Endometrium (tissue), 2 donors: Measurements from ENCODE around the gene ATP6AP1.

Experiments used
- FAIRE-seq: peaks from 2 replicates; lab custom pipeline; 2012; peaks lifted over from hg19 to GRCh38; lab: Jason Lieb, UNC
- donor health status: control.
- donor health status: control.

ATP6AP1 gene

GRCh38 chrX:154449618-154450017 is 21.1 kb downstream of the ATP6AP1 start:
- FAIRE-seq = no peak

GRCh38 chrX:154450312-154450711 is 21.8 kb downstream of the ATP6AP1 start:
- FAIRE-seq = no peak

- no peak for FAIRE-seq
Observed at GRCh38 chrX:154452823-154453222, 24.3 kb downstream of the ATP6AP1 start.

GRCh38 chrX:154457491-154458115 is 29.1 kb downstream of the ATP6AP1 start:
- no peak for FAIRE-seq

- no peak for FAIRE-seq
Observed at GRCh38 chrX:154458116-154458953, 29.9 kb downstream of the ATP6AP1 start, which contains the start of gene PLXNA3. TSS of gene PLXNA3 (plus strand) at chrX:154458281. CDS start at chrX:154460184, 1,903 bp downstream.

- no peak for FAIRE-seq
Observed at GRCh38 chrX:154458954-154459778, 30.7 kb downstream of the ATP6AP1 start.

- no peak for FAIRE-seq
Observed at GRCh38 chrX:154459832-154460231, 31.4 kb downstream of the ATP6AP1 start.

GRCh38 chrX:154460326-154460725 is 31.8 kb downstream of the ATP6AP1 start:
- no peak for FAIRE-seq

GRCh38 chrX:154462396-154462795 is 33.9 kb downstream of the ATP6AP1 start:
- FAIRE-seq = no peak

GRCh38 chrX:154463611-154464220 is 35.2 kb downstream of the ATP6AP1 start:
- no peak for FAIRE-seq

GRCh38 chrX:154464806-154465365 is 36.4 kb downstream of the ATP6AP1 start:
- FAIRE-seq = no peak

- no peak for FAIRE-seq
Observed at GRCh38 chrX:154465601-154466000, 37.1 kb downstream of the ATP6AP1 start.

GRCh38 chrX:154466036-154466435 is 37.6 kb downstream of the ATP6AP1 start:
- no peak for FAIRE-seq

- FAIRE-seq = no peak
Observed at GRCh38 chrX:154466907-154467306, 38.4 kb downstream of the ATP6AP1 start.

GRCh38 chrX:154467556-154467955 is 39.1 kb downstream of the ATP6AP1 start:
- FAIRE-seq = no peak

- FAIRE-seq = no peak
Observed at GRCh38 chrX:154468217-154468616, 39.7 kb downstream of the ATP6AP1 start.

- no peak for FAIRE-seq
Observed at GRCh38 chrX:154469114-154469513, 40.6 kb downstream of the ATP6AP1 start.

- FAIRE-seq = no peak
Observed at GRCh38 chrX:154469880-154470279, 41.4 kb downstream of the ATP6AP1 start.

- no peak for FAIRE-seq
Observed at GRCh38 chrX:154470434-154470833, 42.0 kb downstream of the ATP6AP1 start.

- FAIRE-seq = no peak
Observed at GRCh38 chrX:154470914-154471568, 42.6 kb downstream of the ATP6AP1 start.
